Neural progenitor cell (in vitro differentiated cells): Measurements from ENCODE around the gene C2CD4C.

Experiments
- EZH2phosphoT487 ChIP-seq: fragments of 200-600 bp; sonication (generic); IDR thresholded peaks from 2 replicates; pipeline ENCODE4 v1.6.1; 2017; ENCODE audit warnings: antibody characterized with exemption
- TF ChIP-seq, protein P1 (sequence below): fragments of 200-600 bp; sonication (generic); IDR thresholded peaks from 2 replicates; pipeline ENCODE4 v1.5.1; 2017; ENCODE audit warnings: antibody characterized with exemption, mild to moderate bottlenecking

DNA sequence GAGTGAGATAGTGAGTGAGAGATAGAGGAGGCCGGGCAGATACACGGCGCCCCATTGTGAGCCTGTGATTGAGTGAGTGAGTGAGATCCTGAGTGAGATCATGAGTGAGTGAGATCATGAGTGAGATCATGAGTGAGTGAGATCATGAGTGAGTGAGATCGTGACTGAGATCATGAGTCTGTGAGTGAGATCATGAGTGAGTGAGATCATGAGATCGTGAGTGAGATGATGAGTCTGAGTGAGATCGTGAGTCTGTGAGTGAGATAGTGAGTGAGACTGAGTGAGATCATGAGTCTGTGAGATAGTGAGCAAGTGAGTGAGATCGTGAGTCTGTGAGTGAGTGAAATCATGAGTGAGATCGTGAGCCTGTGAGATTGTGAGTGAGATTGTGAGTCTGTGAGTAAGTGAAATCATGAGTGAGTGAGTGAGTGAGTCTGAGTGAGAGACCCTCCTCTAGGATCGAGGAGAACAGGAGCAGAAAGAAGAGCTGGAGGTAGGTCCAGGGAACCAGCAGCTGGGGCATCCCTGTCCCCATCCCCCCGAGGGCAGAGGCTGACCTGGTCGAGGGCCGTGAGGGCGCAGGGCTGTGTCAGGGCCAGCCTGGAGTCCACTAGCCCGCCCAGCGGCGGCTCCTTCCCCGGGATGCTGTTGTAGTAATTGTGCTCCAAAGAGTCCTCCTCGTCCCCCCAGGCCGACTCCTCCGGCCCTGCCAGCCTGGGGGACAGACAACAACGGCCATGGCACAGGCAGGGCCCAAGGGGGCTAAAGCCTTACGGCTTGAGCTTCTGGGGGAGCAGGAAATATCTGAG, 25.4 kb upstream of the C2CD4C start:
- TF ChIP-seq, protein P1, sequence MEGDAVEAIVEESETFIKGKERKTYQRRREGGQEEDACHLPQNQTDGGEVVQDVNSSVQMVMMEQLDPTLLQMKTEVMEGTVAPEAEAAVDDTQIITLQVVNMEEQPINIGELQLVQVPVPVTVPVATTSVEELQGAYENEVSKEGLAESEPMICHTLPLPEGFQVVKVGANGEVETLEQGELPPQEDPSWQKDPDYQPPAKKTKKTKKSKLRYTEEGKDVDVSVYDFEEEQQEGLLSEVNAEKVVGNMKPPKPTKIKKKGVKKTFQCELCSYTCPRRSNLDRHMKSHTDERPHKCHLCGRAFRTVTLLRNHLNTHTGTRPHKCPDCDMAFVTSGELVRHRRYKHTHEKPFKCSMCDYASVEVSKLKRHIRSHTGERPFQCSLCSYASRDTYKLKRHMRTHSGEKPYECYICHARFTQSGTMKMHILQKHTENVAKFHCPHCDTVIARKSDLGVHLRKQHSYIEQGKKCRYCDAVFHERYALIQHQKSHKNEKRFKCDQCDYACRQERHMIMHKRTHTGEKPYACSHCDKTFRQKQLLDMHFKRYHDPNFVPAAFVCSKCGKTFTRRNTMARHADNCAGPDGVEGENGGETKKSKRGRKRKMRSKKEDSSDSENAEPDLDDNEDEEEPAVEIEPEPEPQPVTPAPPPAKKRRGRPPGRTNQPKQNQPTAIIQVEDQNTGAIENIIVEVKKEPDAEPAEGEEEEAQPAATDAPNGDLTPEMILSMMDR, result no peak
- TF ChIP-seq EZH2phosphoT487, result no peak
